Suprapubic skin (tissue), 3 donors: ENCODE results near the gene MAGI1.

Source experiments
- EP300 ChIP-seq: sonication (generic); formaldehyde crosslinking; IDR thresholded peaks from one replicate; pipeline ENCODE4 v1.6.1; 2017; ENCODE audit warnings: antibody characterized with exemption
- POLR2A ChIP-seq, 2 donors: fragments of 450-650 bp; IDR thresholded peaks; one replicate each; pipeline ENCODE4 v1.6.1; 2017; ENCODE audit warnings: antibody characterized with exemption in 2 of 2, mild to moderate bottlenecking in 2 of 2, moderate library complexity in 2 of 2
- TF ChIP-seq, protein P1 (sequence below), 2 donors: fragments of 200-600 bp in 1 of 2; fragments of 450-650 bp in 1 of 2; sonication (generic) in 1 of 2; IDR thresholded peaks; one replicate each; pipeline ENCODE4 v1.5.1; 2016 to 2019; ENCODE audit warnings: antibody characterized with exemption in 2 of 2, mild to moderate bottlenecking in 1 of 2, moderate library complexity in 1 of 2

DNA sequence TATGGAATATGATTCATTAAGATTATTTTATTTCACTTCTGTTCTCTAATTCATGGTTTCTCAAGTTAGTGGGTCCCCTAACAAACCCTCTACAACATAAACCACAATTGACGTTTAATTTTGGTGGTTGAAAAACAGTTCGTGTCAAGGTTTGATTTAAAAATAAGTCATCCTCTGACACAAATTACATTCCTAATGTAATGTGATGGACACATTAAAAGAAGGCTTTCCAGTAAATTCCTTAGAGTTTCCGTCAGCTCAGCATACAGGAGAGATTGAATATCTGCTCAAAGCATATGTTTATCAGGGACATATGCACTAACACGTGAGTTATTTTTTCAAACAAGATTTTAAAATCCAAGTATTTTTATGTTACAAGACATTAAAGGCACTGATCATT lies 724.4 kb downstream of the MAGI1 start:
- TF ChIP-seq, protein P1, sequence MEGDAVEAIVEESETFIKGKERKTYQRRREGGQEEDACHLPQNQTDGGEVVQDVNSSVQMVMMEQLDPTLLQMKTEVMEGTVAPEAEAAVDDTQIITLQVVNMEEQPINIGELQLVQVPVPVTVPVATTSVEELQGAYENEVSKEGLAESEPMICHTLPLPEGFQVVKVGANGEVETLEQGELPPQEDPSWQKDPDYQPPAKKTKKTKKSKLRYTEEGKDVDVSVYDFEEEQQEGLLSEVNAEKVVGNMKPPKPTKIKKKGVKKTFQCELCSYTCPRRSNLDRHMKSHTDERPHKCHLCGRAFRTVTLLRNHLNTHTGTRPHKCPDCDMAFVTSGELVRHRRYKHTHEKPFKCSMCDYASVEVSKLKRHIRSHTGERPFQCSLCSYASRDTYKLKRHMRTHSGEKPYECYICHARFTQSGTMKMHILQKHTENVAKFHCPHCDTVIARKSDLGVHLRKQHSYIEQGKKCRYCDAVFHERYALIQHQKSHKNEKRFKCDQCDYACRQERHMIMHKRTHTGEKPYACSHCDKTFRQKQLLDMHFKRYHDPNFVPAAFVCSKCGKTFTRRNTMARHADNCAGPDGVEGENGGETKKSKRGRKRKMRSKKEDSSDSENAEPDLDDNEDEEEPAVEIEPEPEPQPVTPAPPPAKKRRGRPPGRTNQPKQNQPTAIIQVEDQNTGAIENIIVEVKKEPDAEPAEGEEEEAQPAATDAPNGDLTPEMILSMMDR (IDR thresholded peaks at IDR 0.05), result no peak
- TF ChIP-seq EP300 (no peak), POLR2A (IDR thresholded peaks at IDR 0.05) (no peak)
